Mesenchymal stem cell (in vitro differentiated cells and primary cell): Measurements from ENCODE around the gene CDC42SE2.
A peak's percentile ranks its signal among the peaks of the same experiment; 100 is the strongest.

Experiments used
- DNase-seq: peaks from one replicate; pipeline ENCODE4 v3.0.0-alpha.2; 2013
- H2AFZ ChIP-seq: one replicate; pipeline ENCODE4 v1.6.1; 2013; ENCODE audit warnings: low read depth, mild to moderate bottlenecking, control low read depth, inconsistent platforms, low read length, moderate library complexity
- H2AK5ac ChIP-seq: 2 replicates; pipeline ENCODE4 v1.6.1; 2013; ENCODE audit warnings: low read length, moderate library complexity, mild to moderate bottlenecking, inconsistent platforms; ENCODE audit not compliant: severe bottlenecking
- H2BK120ac ChIP-seq: one replicate; pipeline ENCODE4 v1.6.1; 2013; ENCODE audit warnings: low read depth, mild to moderate bottlenecking, inconsistent platforms, low read length, moderate library complexity
- H2BK12ac ChIP-seq, 2 experiments: one replicate each; pipeline ENCODE4 v1.6.1; 2013; ENCODE audit warnings: inconsistent platforms in 2 of 2, low read length in 2 of 2, mild to moderate bottlenecking in 2 of 2, moderate library complexity in 2 of 2, control low read depth in 1 of 2
- H2BK15ac ChIP-seq: one replicate; pipeline ENCODE4 v1.6.1; 2013; ENCODE audit warnings: mild to moderate bottlenecking, low read depth, inconsistent platforms; ENCODE audit not compliant: poor library complexity, severe bottlenecking
- H2BK5ac ChIP-seq: 2 replicates; pipeline ENCODE4 v1.6.1; 2013; ENCODE audit warnings: low read depth, mild to moderate bottlenecking, low read length, control low read depth, inconsistent platforms; ENCODE audit not compliant: poor library complexity, severe bottlenecking
- H3K14ac ChIP-seq, 2 experiments: one replicate each; pipeline ENCODE4 v1.6.1; 2013; ENCODE audit warnings: inconsistent platforms in 2 of 2, low read length in 2 of 2, control low read depth in 1 of 2, mild to moderate bottlenecking in 1 of 2, moderate library complexity in 1 of 2
- H3K18ac ChIP-seq, 2 experiments: one replicate each; pipeline ENCODE4 v1.6.1; 2013; ENCODE audit warnings: inconsistent platforms in 2 of 2, low read length in 2 of 2, control low read depth in 1 of 2, low read depth in 1 of 2, mild to moderate bottlenecking in 1 of 2
- H3K23ac ChIP-seq, 2 experiments: one replicate each; pipeline ENCODE4 v1.6.1; 2013; ENCODE audit warnings: inconsistent platforms in 2 of 2, low read length in 2 of 2, mild to moderate bottlenecking in 2 of 2, moderate library complexity in 2 of 2, control low read depth in 1 of 2
- H3K27ac ChIP-seq: 2 replicates; pipeline ENCODE4 v1.5.1; 2013; ENCODE audit warnings: mild to moderate bottlenecking, moderate library complexity, low read length, control low read depth, inconsistent platforms; ENCODE audit not compliant: poor library complexity, severe bottlenecking
- H3K27me3 ChIP-seq, 2 experiments: 2 replicates each; pipeline versions ENCODE4 v1.6.1 to v1.7.0; 2013; ENCODE audit warnings: low read length in 2 of 2, mild to moderate bottlenecking in 2 of 2, moderate library complexity in 2 of 2, control low read depth in 1 of 2, inconsistent platforms in 1 of 2; ENCODE audit not compliant: control insufficient read depth in 1 of 2, insufficient read depth in 1 of 2
- H3K36me3 ChIP-seq, 2 experiments: 2 replicates each; pipeline versions ENCODE4 v1.6.1 to v1.7.0; 2013; ENCODE audit warnings: low read length in 2 of 2, control low read depth in 1 of 2, inconsistent platforms in 1 of 2, low read depth in 1 of 2, mild to moderate bottlenecking in 1 of 2; ENCODE audit not compliant: insufficient read depth in 2 of 2, control insufficient read depth in 1 of 2
- H3K4ac ChIP-seq, 2 experiments: one replicate each; pipeline ENCODE4 v1.6.1; 2013; ENCODE audit warnings: inconsistent platforms in 2 of 2, low read length in 2 of 2, mild to moderate bottlenecking in 2 of 2, moderate library complexity in 2 of 2, control low read depth in 1 of 2, low read depth in 1 of 2
- H3K4me1 ChIP-seq: 2 replicates; pipeline ENCODE4 v1.6.1; 2013; ENCODE audit warnings: low read depth, low read length, control low read depth; ENCODE audit not compliant: control insufficient read depth, insufficient read depth
- H3K4me2 ChIP-seq: 2 replicates; pipeline ENCODE4 v1.6.1; 2013; ENCODE audit warnings: low read length, mild to moderate bottlenecking, inconsistent platforms; ENCODE audit not compliant: poor library complexity, severe bottlenecking
- H3K4me3 ChIP-seq, 2 experiments: 2 replicates each; pipeline versions ENCODE4 v1.5.1 to v1.7.0; 2013; ENCODE audit warnings: low read length in 2 of 2, mild to moderate bottlenecking in 2 of 2, control low read depth in 1 of 2, low read depth in 1 of 2; ENCODE audit not compliant: insufficient read depth in 1 of 2
- H3K79me1 ChIP-seq: replicated peaks from 2 replicates; pipeline ENCODE4 v1.6.1; 2013; ENCODE audit warnings: mild to moderate bottlenecking, control low read depth, low read length, inconsistent platforms; ENCODE audit not compliant: poor library complexity, severe bottlenecking
- H3K9ac ChIP-seq: 2 replicates; pipeline ENCODE4 v1.7.0; 2013; ENCODE audit warnings: mild to moderate bottlenecking, low read length, moderate library complexity
- H3K9me3 ChIP-seq: 2 replicates; pipeline ENCODE4 v1.7.0; 2013; ENCODE audit warnings: mild to moderate bottlenecking, low read length; ENCODE audit not compliant: control insufficient read depth
- H4K8ac ChIP-seq: one replicate; pipeline ENCODE4 v1.6.1; 2013; ENCODE audit warnings: inconsistent platforms, mild to moderate bottlenecking, low read length, moderate library complexity
- H4K91ac ChIP-seq: one replicate; pipeline ENCODE4 v1.6.1; 2013; ENCODE audit warnings: mild to moderate bottlenecking, low read length, inconsistent platforms
- WGBS: methylation state at CpG from one replicate; pipeline ENCODE4 v1.1.7; 2013; ENCODE audit warnings: mixed read lengths; 5-methylcytosine and 5-hydroxymethylcytosine counted together

The CDC42SE2 gene

DNA sequence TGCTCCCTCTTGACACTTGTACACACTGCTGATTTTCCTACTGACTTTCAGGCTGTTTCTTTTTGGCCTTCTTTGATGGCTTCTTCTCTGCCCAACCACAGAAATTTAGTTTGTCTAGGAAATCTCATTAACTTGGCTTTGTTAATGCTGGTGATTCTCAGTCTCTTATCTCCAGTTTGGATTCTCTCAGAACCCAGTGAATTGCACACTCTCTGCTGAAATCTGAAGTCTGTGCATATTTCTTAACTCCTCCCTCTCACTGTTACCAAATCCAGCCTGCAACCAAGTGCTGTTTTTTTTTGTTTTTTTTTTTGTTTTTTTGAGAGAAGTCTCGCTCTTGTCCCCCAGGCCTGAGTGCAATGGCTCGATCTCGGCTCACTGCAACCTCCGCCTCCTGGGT lies 117.2 kb downstream of the CDC42SE2 start:
- Histone ChIP-seq H3K79me1 (peaks cover 16% of the 10 kb centered on the region), H4K91ac (no peak overlapping the region), H2AFZ (no peak overlapping the region), H3K14ac (no peak overlapping the region), H3K36me3 (peaks cover 0 to 4% of the 10 kb centered on the region in 2 experiments), H3K27me3 (no peaks in the 10 kb centered on the region), H2BK12ac (no peak overlapping the region), H3K4me3 (no peak overlapping the region), H2BK5ac (no peak overlapping the region), H3K9ac (no peak overlapping the region), H2BK15ac (no peak overlapping the region), H3K9me3 (no peaks in the 10 kb centered on the region), H3K4ac (no peak overlapping the region), H3K4me1 (peaks cover 5% of the 10 kb centered on the region), H2AK5ac (no peak overlapping the region), H3K27ac (no peak overlapping the region), H2BK120ac (no peak overlapping the region), H4K8ac (no peak overlapping the region), H3K23ac (no peak overlapping the region), H3K4me2 (no peak overlapping the region), H3K18ac (no peak overlapping the region)
- peak; percentile 51 for DNase-seq
- WGBS, result 97% methylated on average over 4 of the region's 4 CpGs

- Histone ChIP-seq H2AFZ (no peak overlapping the region), H3K4me1 (peaks cover 7% of the 10 kb centered on the region), H3K4me2 (no peak overlapping the region), H3K9ac (no peak overlapping the region), H2BK15ac (no peak overlapping the region), H3K14ac (no peak overlapping the region), H3K9me3 (no peaks in the 10 kb centered on the region), H3K27me3 (no peaks in the 10 kb centered on the region), H3K27ac (no peak overlapping the region), H2AK5ac (no peak overlapping the region), H3K23ac (no peak overlapping the region), H2BK12ac (no peak overlapping the region), H3K4me3 (no peak overlapping the region), H4K91ac (no peak overlapping the region), H4K8ac (no peak overlapping the region), H2BK120ac (no peak overlapping the region), H3K36me3 (peaks cover 0 to 9% of the 10 kb centered on the region in 2 experiments), H3K18ac (no peak overlapping the region), H2BK5ac (no peak overlapping the region), H3K4ac (no peak overlapping the region), H3K79me1 (peaks cover 11% of the 10 kb centered on the region)
- no peak for DNase-seq
- WGBS, result 95% methylated on average over 2 of the region's 2 CpGs
Observed at GRCh38 chr5:131381777-131382176, 117.9 kb downstream of the CDC42SE2 start.

GRCh38 chr5:131382407-131383395 lies 118.8 kb downstream of the CDC42SE2 start:
- Histone ChIP-seq H2BK12ac (no peak overlapping the region), H3K14ac (no peak overlapping the region), H3K4ac (no peak overlapping the region), H2BK15ac (no peak overlapping the region), H4K8ac (no peak overlapping the region), H2BK120ac (no peak overlapping the region), H3K4me2 (no peak overlapping the region), H2AFZ (no peak overlapping the region), H4K91ac (no peak overlapping the region), H3K4me1 (peaks cover 9% of the 10 kb centered on the region), H3K27ac (no peak overlapping the region), H3K9ac (no peak overlapping the region), H3K27me3 (no peaks in the 10 kb centered on the region), H2BK5ac (no peak overlapping the region), H3K79me1 (peaks cover 11% of the 10 kb centered on the region), H3K9me3 (no peaks in the 10 kb centered on the region), H3K23ac (no peak overlapping the region), H3K36me3 (peaks cover 0 to 10% of the 10 kb centered on the region in 2 experiments), H2AK5ac (peak overlapping the region; percentile 49), H3K4me3 (no peak overlapping the region), H3K18ac (no peak overlapping the region)
- WGBS, result 10% methylated on average over 1 of the region's 3 CpGs
- peak; percentile 74 for DNase-seq

DNA sequence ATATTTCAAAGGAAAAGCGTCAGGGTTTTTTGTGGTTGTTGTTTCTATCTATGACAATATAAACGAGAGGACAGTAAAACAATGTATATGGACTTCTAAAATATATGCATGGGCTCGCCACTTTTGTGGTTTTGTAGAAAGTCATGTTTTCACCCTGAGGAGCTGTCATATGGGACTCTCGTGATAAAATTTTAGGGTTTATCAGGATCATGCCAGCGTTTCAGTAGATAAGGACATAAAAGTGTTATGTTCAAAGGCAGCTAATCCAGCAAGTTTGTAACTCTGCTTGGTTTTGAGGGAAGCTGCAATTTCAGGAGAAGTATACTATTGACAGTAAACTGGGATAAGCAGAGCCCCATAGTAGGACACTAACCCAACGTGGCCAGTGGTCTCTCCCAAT lies 120.3 kb downstream of the CDC42SE2 start:
- H3K4ac ChIP-seq, result no peak overlapping the region
- H4K8ac ChIP-seq, result no peak overlapping the region
- no peak overlapping the region for H3K18ac ChIP-seq
- no peak overlapping the region for H2BK120ac ChIP-seq
- H3K27ac ChIP-seq, result no peak overlapping the region
- peaks cover 13% of the 10 kb centered on the region for H3K79me1 ChIP-seq
- no peak overlapping the region for H3K4me3 ChIP-seq
- no peaks in the 10 kb centered on the region for H3K9me3 ChIP-seq
- DNase-seq, result no peak
- H3K4me2 ChIP-seq, result no peak overlapping the region
- WGBS, result 93% methylated on average over 5 of the region's 6 CpGs
- H3K27me3 ChIP-seq, result no peaks in the 10 kb centered on the region
- peaks cover 0 to 19% of the 10 kb centered on the region in 2 experiments for H3K36me3 ChIP-seq
- no peak overlapping the region for H2AK5ac ChIP-seq
- H3K14ac ChIP-seq, result no peak overlapping the region
- no peak overlapping the region for H4K91ac ChIP-seq
- H3K9ac ChIP-seq, result no peak overlapping the region
- H2AFZ ChIP-seq, result no peak overlapping the region
- no peak overlapping the region for H3K23ac ChIP-seq
- H2BK12ac ChIP-seq, result no peak overlapping the region
- no peak overlapping the region for H2BK15ac ChIP-seq
- peaks cover 14% of the 10 kb centered on the region for H3K4me1 ChIP-seq
- H2BK5ac ChIP-seq, result no peak overlapping the region
